Measurements from ENCODE around the gene FOXN3.

DNA sequence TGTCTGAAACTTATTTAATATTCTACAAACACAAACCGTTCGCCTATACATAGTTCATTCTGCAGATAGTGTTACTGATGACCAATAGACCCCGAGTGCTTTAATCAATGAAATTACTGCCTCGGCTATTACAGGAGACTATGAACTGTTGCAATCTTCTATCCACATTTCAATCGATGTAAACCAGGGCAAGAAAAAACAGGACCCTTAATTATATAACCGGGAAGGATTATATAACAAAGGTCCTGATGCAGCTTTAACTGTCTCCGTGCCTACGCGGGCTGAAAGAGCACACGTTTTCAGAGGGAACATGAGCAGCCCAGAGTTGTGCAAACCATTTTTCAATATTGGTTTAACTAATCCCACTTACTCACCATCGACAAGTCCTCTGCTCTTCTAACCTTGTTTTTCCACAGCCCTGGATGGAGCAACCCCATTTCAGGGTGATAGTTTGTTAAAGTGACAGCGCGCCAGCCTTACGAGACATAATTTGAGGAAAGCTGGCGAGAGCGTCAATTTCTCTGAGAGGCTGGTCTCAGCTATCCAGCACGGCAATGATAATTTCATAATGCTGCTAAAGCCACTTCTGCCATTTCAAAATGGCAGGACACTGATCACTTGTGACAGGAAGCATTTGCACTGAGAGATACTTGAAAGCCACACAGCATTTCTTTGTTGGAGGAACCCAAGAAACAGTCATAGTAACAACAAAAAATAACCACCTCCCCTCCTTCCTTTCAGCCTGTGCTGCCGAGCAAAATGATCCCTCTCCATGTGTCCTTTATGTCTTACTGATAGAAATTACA lies 184.6 kb downstream of the FOXN3 start:
- TF ChIP-seq, protein P1, sequence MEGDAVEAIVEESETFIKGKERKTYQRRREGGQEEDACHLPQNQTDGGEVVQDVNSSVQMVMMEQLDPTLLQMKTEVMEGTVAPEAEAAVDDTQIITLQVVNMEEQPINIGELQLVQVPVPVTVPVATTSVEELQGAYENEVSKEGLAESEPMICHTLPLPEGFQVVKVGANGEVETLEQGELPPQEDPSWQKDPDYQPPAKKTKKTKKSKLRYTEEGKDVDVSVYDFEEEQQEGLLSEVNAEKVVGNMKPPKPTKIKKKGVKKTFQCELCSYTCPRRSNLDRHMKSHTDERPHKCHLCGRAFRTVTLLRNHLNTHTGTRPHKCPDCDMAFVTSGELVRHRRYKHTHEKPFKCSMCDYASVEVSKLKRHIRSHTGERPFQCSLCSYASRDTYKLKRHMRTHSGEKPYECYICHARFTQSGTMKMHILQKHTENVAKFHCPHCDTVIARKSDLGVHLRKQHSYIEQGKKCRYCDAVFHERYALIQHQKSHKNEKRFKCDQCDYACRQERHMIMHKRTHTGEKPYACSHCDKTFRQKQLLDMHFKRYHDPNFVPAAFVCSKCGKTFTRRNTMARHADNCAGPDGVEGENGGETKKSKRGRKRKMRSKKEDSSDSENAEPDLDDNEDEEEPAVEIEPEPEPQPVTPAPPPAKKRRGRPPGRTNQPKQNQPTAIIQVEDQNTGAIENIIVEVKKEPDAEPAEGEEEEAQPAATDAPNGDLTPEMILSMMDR (IDR thresholded peaks at IDR 0.05) = no peak
- no peak for TF ChIP-seq ZFX (IDR thresholded peaks at IDR 0.05; ENCODE audit: borderline replicate concordance)

All from 22Rv1 (cell line).